ENCODE measurements around the gene THSD7B.
"Not testable (repeated sequence)": the region's sequence is repeated elsewhere in the genome, so short reads cannot be mapped to it uniquely, and the experiment has no call there.

THSD7B gene

DNA sequence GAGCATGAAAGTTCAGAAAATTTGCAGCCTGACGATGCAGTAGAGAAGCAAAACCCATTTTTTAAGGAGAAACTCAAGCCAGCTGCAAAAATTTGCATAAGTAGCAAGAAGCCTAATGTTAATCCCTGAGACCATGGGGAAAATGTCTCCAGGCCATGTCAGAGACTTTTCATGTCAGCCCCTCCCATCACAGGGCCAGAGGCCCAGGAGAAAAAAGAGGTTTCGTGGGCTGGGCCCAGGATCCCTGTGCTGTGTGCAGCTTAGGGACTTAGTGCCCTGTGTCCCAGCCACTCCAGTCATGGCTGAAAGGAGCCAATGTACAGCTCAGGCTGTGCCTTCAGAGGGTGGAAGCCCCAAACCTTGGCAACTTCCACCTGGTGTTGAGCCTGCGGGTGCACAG lies 533.0 kb downstream of the THSD7B start:
- no peak for DNase-seq

DNA sequence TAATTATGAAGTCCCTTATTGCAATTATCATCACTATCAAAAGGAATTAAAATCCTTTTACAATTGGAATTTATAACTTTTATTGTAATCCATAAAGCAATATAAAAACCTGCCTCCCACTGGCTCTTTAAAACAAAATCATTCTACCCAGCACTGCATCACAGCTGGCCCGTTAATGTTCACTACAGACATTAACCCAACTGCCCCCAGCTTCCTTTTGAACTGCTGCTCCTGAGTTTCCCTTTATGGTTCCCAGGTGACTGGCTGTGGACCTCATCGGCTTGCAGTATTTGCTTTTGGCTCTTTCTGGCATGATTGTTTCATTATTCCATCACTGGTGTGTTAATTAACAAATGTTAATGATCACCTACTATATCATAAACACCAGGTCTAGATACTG lies 535.6 kb downstream of the THSD7B start:
- DNase-seq: no peak

DNA sequence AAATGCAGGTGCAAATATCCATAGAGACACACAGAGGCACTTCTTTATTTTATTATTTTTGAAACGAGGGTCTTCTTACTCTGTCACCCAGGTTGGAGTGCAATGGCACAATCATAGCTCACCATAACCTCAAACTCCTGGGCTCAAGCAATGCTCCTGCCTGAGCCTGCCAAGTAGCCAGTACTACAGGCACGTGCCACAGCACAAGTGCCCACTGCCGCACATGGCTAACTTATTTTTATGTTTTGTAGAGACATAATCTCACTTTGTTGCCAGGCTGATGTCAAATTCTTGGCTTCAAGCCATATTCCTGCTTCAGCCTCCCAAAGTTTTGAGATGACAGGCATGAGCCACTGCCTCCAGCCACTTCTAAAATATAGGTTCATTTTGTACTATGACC lies 537.6 kb downstream of the THSD7B start:
- DNase-seq: no peak

DNA sequence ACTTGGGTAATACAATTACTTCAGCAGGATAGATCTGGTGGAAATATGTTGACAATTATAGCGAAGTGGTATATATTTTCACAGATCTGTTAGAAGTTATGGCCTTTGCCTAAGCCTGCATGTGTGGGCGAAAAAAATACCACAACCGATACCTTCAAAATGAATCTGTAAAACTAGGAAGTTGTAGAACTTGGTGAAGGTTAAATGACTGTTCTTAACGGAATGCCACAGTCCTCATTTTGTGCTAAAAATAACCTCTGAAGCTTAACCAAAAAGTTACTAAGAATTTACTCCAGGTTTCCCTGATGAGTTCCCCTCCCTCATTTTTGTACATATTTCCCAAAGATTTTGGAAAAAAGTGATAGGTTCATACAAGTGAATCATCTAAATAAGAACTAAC lies 550.7 kb downstream of the THSD7B start:
- DNase-seq: no peak

DNA sequence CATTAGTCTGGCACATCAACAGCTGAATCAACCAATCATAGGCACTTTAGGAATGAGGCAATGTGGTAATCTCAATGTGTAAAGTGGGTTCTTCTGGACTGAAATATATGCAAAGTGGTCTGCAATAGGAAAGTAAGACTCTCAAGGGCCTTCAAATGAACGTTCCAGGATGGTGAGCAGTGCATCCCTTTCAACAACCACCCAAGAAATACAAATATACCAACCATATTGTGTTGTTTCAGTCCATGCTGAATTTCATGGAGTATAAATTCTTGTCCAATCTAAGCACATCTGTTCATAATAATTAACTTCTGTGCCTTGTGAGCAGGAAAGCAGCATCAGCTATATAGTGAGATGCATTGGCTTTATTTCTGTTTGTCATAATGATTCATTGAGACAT lies 556.2 kb downstream of the THSD7B start:
- no peak for DNase-seq

DNA sequence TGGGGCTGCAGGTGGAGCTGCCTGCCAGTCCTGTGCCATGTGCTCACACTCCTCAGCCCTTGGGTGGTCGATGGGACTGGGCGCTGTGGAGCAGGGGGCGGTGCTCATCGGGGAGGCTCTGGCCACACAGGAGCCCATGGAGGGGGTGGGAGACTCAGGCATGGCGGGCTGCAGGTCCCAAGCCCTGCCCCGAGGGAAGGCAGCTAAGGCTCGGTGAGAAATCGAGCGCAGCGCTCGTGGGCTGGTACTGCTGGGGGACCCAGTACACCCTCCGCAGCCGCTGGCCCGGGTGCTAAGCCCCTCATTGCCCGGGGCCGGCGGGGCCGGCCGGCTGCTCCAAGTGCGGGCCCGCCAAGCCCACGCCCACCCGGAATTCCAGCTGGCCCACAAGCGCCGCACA lies 566.2 kb downstream of the THSD7B start:
- DNase-seq: not testable (repeated sequence)

DNA sequence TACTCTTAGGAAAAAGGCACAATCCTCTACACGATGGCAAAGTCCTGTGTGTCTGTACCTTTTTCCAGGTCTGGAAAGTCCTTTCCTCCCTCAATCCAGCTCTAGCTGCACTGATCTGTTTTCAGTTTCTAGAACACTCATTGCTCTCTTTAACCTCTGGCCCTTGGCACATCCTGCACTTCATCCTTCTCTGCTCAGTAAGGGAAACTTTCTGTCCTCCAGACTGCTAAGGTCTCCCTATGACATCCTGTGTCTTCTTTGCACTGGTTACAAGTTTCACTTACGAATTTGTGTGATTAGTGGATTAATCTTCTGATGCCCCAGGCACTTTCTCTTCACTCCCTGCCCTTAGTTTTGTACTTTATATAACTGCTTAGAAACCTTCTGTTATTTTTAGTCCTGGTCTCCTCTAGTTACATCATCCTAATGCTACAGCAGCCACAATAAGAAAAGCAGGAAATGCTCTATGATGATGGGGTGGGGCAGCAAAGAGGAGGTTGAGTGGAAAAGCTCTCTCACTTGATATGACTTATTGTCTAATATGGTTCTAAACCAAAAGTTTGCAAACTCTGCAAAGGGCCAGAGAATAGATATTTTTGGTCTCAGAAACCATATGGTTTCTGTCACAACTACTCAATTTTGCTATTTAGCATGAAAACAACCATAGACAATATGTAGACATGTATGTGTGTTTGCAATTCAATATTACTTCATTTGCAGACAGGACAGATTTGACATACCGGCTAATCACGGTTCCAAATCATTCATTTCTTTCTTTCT lies 568.2 kb downstream of the THSD7B start:
- no peak for DNase-seq

DNA sequence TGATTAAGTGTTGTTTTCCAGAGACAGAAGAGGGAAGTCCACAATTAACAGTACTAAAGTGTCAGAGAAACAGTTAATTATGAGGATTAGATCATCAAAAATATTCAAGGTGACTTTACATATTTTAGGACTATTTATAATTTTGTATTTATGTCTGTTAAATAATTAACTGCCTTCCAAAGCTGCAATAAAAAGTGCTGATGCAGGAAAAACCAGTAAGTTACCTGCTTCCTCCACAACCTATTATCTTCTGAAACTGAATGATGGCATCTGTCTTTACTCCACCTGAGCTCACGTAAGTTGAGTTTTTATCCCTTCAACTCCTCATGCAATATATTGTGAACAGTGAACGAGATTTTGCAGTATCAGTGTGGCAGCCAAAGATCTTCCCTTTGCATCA lies 570.7 kb downstream of the THSD7B start:
- no peak for DNase-seq

DNA sequence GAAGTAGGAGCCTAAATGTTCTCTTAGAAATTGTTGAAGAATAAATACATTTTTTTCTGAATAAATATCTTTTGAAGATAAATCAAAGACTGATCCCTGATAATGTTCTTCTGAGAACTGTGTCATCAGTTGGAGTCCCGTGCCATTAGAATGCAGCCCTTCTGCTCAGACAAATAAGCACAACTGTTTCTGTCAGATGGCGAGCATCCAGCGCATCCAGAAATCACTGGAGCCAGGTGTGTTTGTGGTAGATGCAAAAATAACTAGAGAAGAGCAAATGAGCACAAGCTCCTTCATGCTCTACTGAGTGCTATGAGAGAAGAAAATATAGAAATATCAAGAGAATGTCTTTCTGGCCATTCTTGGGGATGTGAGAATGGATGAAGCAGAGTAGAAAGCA lies 573.7 kb downstream of the THSD7B start:
- DNase-seq: no peak

DNA sequence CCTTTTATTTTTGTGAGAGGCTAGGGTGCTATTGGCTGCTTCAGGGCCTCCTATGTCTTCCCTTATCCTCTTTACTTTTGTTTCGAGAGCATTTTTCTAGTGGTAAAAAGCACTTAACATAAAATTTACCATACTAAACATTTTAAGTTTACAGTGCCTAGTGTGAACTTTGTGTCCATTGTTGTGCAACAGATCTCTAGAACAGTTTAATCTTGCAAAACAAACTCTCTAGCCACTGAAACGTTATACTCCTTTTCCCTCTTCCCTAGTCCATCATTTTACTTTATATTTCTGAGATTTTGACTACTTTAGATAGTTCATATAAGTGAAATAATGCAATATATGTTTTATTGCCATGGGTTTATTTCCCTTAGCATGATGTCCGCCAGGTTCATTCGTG lies 580.6 kb downstream of the THSD7B start:
- no peak for DNase-seq

DNA sequence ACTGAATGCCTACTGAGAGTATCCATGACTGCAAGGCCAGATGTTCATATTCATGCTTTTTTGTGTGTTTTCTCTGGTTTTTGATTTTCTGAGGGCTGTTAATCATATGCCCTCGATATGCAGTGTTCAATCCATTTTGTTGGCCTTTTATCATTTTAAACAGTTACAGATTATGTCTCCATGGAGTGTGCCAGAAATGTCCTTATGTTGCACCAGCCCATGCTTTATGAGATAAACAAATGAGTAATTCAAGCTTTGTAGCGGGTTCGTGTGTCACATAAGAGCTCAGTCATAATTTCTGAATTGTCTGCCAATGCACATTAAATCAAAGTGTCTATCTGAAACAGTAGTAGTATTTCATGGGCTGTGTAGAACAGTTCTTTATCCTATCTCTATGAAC lies 583.0 kb downstream of the THSD7B start:
- DNase-seq: no peak

DNA sequence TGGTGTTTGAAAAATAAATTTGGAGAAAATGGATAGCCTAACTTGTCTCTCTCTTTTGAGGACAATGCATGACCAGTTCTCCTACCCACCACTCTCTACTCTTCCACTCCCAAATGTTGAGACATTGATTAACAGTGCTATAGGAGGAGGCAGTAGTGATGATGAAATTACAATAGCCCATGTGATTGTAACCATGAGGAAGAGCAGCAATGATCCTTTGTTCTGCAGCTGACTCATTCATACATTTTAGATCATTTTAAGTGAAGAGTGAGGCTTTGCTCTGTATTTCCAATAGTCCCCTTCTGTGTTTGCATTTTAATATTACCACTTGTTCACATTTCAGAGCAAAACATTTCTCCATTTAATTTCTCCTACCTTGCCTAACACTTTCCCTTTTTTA lies 592.3 kb downstream of the THSD7B start:
- DNase-seq: no peak

DNA sequence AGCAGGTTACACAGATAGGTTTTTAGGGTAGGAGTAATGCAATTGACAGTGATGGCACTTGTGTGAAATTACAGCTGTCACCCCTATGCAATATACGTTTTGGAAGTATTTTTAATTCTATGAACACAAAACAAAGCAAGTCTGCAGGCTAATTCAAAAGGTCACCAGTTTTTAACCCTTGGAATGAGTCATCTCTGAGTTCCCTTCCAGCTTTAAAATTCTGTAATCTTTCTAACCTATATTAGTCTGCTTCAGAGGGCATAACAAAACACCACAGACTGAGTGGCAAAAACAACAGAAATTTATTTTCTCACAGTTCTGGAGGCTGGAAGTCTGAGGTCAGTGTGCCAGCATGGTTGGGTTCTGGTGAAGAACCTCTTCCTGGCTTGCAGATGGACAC lies 602.0 kb downstream of the THSD7B start:
- no peak for DNase-seq

DNA sequence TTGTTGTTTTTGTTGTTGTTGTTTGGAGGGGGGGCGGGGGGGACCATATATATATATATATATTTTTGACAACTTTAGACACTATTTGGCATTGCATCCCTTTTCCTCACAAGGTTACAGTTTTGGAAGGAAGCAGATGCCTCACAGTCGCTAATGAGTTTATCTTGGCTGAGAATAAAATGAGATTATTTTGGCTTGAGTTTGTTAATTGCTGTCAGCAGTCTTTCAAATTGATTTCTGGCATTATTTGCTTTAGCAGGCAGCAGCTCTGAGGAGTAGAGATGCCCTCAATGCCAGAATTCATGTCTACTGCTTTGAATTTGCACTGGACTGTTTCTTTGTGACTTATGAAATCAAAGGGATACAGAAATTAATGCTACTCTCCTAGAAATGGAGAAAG lies 603.8 kb downstream of the THSD7B start:
- no peak for DNase-seq

DNA sequence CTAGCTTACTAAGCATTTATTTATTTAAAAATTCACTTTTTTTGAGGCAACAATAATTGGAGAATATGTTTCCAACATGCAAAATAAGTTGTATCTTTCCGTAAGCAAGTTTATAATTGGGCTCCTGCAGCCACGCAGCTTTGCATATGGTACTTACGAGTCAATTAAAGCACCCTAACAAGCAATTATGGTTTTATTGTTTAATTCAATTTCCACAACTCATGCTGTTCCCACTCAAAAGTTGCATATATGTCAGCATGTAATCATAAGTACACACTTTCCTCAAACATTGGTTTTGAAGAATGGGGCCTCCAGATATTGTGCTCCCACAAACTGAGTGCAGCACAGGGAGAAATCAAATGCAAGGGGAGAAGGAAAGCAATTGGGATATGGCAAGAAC lies 613.8 kb downstream of the THSD7B start:
- no peak for DNase-seq

DNA sequence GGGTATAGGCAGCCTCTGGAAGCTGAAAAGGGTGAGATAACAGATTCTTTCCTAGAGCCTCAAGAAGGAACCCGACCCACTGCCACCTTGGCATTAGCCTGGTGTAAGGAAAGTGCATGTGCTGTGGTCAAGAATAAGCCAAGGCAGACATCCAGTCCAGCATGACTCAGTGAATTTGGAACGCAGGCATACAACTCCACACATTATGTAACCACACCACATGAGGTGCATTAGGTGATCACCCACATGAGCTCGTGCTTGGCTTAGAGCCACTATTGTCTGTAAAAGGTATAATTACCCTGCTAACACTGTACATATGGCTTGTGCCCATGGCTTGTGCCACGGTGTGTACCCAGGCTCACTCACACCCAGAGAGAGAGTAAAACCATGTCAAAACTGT lies 615.3 kb downstream of the THSD7B start:
- DNase-seq: no peak

DNA sequence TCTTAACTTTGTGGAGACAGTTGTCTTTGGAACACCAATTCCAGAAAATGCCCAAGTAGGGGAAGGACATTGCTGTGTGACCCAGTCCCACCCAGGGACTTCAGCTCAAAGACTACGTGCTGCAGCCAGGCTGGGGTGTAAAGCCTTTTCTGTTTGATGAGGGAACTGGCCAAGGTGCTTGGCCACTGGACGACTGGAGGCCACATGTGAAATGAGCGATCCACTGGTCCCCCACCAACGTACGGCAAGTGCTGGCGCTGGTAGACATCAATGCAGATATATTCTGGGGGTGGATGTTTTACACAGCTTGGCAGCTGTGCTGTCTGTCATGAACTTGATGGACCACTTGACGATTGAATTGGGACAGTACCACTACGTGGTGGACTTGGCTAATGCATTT lies 616.4 kb downstream of the THSD7B start:
- DNase-seq: no peak

DNA sequence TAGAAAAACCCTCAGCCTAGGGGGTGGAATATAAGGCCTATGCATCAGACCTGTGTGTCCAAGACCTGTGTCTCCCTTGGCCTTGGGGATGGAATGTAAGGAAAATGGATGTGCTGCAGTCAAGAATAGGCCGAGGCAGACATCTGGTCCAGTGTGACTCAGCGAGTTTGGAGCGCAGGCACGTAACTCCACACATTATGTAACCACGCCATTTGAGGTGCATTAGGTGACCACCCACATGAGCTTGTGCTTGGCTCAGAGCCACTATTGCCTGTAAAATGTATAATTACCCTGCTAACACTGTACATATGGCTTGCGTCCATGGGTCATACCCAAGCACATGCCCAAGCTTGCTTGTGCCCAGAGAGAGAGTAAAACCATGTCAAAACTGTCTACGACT lies 618.0 kb downstream of the THSD7B start:
- no peak for DNase-seq

DNA sequence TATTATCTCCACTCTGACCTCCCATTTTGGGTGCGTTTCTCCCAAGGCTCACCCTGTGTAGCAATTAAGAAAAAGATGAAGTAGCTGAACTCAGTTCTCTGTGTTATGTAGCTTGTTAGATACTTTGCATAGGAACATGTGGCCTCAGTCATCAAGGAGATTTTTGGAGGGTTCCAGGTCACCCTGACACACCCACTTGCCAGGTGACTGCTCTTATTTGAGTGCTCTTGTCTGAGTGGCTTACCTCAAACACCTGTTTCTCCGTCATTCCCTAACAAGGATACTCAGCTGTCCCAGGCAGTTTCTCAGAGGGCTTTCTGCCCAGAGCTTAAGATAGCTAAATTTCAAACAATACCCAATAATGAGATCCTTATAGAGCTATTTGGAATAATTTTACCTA lies 621.7 kb downstream of the THSD7B start:
- DNase-seq: no peak

DNA sequence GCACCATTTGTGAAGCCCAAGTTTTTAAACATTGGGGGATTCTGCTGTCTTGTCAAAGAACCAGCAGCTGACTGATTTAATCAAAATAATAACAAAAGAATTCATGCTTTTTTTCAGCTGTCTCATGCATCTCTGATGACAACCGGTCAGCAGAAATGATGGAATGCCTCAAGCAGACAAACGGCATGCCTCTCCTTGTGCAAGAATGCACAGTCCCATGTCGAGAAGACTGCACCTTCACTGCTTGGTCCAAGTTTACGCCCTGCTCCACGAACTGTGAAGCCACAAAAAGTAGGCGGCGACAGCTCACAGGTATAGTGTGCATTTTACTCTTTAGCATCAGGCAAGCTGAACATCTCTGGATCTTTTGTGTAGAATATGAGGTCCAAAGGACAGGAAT lies 640.2 kb downstream of the THSD7B start:
- no peak for DNase-seq

DNA sequence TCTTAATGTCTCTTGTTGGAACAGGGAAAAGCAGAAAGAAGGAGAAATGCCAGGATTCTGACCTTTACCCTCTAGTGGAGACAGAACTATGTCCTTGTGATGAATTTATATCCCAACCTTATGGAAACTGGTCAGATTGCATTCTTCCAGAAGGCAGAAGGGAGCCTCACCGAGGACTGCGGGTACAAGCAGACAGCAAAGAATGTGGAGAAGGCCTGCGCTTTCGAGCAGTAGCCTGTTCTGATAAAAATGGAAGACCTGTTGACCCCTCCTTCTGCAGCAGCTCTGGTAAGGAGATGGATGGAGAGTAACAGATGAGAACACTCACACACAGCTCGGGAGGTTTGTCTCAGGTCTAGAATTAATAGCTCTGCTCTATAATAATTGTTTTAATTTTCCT lies 646.2 kb downstream of the THSD7B start:
- DNase-seq: no peak

DNA sequence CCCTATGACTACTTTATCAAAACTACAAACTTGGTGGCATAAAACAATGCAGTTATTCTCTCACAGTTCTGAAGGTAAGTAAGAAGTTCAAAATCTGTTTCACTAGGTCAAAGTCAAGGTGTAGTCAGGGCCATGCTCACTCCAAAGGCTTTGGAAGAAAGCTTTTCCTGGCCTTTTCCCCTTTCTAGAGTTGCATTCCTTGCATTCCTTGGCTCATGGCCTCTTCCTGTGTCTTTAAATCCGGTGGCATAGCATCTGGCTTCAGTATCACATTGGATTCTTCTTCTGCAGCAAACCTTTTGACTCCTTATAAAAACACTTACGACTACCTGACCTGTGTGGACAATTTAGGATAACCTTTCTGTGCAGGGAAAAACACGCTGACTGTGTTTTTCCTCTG lies 655.4 kb downstream of the THSD7B start:
- no peak for DNase-seq

DNA sequence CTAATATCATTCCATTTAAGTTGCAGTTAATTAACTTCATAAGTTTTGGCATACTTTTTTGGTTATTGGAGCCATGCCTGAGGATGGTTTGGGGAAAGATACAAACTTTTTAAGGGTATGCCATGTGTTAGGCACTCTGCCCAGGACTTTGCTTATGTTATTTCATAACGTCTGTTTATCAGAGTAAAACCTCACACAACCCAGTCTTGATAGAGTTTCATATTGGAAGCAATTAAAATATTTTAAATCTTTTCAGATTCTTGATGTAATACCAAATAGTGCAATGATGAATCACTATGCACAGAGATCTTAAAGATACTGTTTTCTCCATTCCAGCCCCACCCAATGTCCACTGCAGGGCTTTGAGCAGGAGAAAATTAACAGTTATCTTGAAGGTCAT lies 669.8 kb downstream of the THSD7B start:
- no peak for DNase-seq

DNA sequence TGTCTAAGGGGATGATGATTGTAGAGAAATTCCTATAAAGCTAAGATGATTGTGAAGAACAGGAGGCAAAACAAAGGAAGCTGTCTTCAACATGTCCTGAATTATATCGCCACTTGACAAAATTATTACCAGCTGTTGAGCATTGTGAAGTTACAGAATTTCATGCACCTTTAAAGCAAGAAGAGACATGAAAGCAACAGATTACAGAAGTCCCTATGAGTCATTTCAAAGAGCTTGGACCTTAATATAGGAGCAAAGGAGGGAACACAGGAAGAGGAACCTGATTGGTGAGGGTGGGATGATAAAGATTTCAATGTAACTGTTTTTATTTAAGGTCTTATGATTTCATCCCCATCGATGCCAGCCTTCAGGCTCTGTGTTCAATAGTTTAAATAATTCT lies 672.0 kb downstream of the THSD7B start:
- DNase-seq: no peak

DNA sequence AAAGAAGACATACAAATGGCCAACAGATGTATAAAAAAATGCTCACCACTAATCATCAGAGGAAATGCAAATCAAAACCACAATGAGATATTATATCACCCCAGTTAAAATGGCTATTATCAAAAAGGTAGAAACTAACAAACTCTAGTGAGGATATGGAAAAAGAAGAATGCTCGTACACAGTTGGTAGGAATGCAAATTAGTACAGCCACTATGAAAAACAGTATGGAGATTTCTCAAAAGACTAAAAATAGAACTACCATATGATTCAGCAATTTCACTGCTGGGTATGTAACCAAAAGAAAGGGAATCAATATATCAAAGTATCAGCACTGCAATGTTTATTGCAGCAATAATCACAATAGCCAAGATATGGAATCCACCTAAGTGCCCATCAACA lies 679.6 kb downstream of the THSD7B start:
- DNase-seq: no peak

DNA sequence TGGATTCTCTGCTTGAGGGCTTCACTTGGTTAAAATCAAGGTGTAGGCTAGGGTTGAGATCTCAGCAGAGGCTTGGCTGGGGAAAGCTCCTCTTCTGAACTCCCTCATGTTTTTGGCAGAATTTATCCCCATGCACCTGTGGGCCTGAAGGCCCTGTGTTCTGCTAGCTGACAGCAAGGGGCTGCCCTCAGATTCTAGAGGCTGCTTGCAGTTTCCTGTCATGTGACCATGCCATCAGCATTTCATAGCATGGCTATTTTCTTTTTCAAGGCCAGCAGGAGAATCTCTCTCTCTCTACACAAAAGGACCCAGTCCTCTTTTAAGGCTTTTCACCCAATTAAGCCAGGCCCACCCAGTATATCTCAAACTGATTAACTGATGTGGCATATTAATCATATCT lies 684.1 kb downstream of the THSD7B start:
- DNase-seq: no peak
